22Rv1 (cell line): ENCODE data around the gene GMPPA.

ENCODE experiments used
- CTCF ChIP-seq: fragments of 450-650 bp; IDR thresholded peaks from 2 replicates; pipeline ENCODE4 v1.5.1; 2017; ENCODE audit warnings: mild to moderate bottlenecking
- ZFX ChIP-seq: fragments of 450-650 bp; IDR thresholded peaks from 2 replicates; pipeline ENCODE4 v1.6.1; 2017; ENCODE audit warnings: antibody characterized with exemption, borderline replicate concordance

GRCh38 chr2:219554350-219554749, 55.7 kb downstream of the GMPPA start:
- TF ChIP-seq CTCF (no peak), ZFX (no peak)
